ENCODE results near the gene ALKBH5. TPM values are rescaled to one million over a fixed set of nuclear protein-coding genes. Genes with fewer than 3 reads are reported as not detected.

The ALKBH5 gene
- total and polyA plus RNA-seq, 9 of the 15 experiments (the other 6 are each of a cell fraction or from before 2014, with no cell fraction given) = 11.4 to 70.0 (median 47.4) TPM

DNA sequence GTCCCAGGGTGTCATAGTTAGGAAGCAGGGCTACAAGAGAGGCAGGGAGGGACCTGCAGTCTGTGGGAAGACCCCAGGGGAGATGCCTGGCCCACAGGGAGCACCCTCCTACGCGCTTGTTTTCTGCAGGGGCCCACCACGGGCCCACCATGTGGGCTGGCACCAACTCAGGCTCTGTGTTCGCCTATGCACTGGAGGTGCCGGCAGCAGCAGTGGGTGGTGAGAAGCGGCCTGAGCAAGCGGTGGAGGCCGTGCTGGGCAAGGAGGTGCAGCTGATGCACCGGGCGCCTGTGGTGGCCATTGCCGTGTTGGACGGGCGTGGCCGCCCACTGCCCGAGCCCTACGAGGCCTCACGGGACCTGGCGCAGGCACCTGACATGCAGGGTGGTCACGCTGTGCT is 56.8 kb downstream of the ALKBH5 start:
- H3K27ac ChIP-seq (ENCODE audit: extremely low read depth, low read depth, low read length) = no peak overlapping the region
- no peaks in the 10 kb centered on the region for H4K20me1 ChIP-seq (replicated peaks; ENCODE audit: control insufficient read depth, insufficient read depth, low read length)
- FAIRE-seq = no peak
- H3K4me3 ChIP-seq = no peak overlapping the region
- peaks cover 0 to 15% of the 10 kb centered on the region in 2 experiments; a peak in 1 of 5 replicates for H3K4me1 ChIP-seq (replicated peaks in 1 of 2; ENCODE audit: control insufficient read depth in 2 of 2, insufficient read depth in 2 of 2, low read length in 2 of 2)
- ChIA-PET POLR2A (no interaction called here), CTCF (ENCODE audit: low intra/inter-chr PET ratio) (no interaction called here)
- intact Hi-C loops (cut with micrococcal nuclease) (no loop called here), in situ Hi-C loops (cut with MboI) (no loop called here)
- no peak overlapping the region for H3K4me2 ChIP-seq (ENCODE audit: insufficient read depth, low read length)
- no peaks in the 10 kb centered on the region for H3K9me1 ChIP-seq (ENCODE audit: control insufficient read depth, insufficient read depth, low read length)
- H3K36me3 ChIP-seq (ENCODE audit: control insufficient read depth, insufficient read depth, low read length) = peaks cover 8% of the 10 kb centered on the region; the same call in 2 of the 3 replicates
- no peaks in the 10 kb centered on the region for H3K27me3 ChIP-seq (ENCODE audit: control insufficient read depth in 2 of 2, insufficient read depth in 2 of 2, low read length in 2 of 2)
- H3K9me3 ChIP-seq (replicated peaks; ENCODE audit: control insufficient read depth, insufficient read depth, low read depth, low read length) = no peaks in the 10 kb centered on the region
- H2AFZ ChIP-seq (ENCODE audit: low read depth, low read length) = no peak overlapping the region
- no peak overlapping the region for H3K9ac ChIP-seq (ENCODE audit: insufficient read depth in 1 of 2, low read depth in 2 of 2, low read length in 2 of 2)
- TF ChIP-seq, protein P1, sequence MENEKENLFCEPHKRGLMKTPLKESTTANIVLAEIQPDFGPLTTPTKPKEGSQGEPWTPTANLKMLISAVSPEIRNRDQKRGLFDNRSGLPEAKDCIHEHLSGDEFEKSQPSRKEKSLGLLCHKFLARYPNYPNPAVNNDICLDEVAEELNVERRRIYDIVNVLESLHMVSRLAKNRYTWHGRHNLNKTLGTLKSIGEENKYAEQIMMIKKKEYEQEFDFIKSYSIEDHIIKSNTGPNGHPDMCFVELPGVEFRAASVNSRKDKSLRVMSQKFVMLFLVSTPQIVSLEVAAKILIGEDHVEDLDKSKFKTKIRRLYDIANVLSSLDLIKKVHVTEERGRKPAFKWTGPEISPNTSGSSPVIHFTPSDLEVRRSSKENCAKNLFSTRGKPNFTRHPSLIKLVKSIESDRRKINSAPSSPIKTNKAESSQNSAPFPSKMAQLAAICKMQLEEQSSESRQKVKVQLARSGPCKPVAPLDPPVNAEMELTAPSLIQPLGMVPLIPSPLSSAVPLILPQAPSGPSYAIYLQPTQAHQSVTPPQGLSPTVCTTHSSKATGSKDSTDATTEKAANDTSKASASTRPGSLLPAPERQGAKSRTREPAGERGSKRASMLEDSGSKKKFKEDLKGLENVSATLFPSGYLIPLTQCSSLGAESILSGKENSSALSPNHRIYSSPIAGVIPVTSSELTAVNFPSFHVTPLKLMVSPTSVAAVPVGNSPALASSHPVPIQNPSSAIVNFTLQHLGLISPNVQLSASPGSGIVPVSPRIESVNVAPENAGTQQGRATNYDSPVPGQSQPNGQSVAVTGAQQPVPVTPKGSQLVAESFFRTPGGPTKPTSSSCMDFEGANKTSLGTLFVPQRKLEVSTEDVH (IDR thresholded peaks at IDR 0.05; ENCODE audit: low read depth, partially characterized antibody) = no peak
- no peak for TF ChIP-seq ZNF408 (CRISPR knock-in tag; IDR thresholded peaks at IDR 0.05; ENCODE audit: low read depth)
- TF ChIP-seq ZNF140 (CRISPR knock-in tag; IDR thresholded peaks at IDR 0.05) = no peak
- no peak for TF ChIP-seq SUPT5H (IDR thresholded peaks at IDR 0.05)
- no peak for TF ChIP-seq EWSR1 (IDR thresholded peaks at IDR 0.05; ENCODE audit: borderline replicate concordance, low read depth, partially characterized antibody)
- no peak for TF ChIP-seq CXXC5 (CRISPR knock-in tag; IDR thresholded peaks at IDR 0.05)
- TF ChIP-seq, protein P2, sequence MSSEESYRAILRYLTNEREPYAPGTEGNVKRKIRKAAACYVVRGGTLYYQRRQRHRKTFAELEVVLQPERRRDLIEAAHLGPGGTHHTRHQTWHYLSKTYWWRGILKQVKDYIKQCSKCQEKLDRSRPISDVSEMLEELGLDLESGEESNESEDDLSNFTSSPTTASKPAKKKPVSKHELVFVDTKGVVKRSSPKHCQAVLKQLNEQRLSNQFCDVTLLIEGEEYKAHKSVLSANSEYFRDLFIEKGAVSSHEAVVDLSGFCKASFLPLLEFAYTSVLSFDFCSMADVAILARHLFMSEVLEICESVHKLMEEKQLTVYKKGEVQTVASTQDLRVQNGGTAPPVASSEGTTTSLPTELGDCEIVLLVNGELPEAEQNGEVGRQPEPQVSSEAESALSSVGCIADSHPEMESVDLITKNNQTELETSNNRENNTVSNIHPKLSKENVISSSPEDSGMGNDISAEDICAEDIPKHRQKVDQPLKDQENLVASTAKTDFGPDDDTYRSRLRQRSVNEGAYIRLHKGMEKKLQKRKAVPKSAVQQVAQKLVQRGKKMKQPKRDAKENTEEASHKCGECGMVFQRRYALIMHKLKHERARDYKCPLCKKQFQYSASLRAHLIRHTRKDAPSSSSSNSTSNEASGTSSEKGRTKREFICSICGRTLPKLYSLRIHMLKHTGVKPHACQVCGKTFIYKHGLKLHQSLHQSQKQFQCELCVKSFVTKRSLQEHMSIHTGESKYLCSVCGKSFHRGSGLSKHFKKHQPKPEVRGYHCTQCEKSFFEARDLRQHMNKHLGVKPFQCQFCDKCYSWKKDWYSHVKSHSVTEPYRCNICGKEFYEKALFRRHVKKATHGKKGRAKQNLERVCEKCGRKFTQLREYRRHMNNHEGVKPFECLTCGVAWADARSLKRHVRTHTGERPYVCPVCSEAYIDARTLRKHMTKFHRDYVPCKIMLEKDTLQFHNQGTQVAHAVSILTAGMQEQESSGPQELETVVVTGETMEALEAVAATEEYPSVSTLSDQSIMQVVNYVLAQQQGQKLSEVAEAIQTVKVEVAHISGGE (CRISPR knock-in tag; IDR thresholded peaks at IDR 0.05) = no peak
- DNase-seq (ENCODE audit: extremely low read depth in 1 of 4, low spot score in 3 of 4) = no peak
- no peaks in the 10 kb centered on the region for H3K79me2 ChIP-seq (ENCODE audit: control insufficient read depth, insufficient read depth, low read length)
- 81% methylated on average over 7 of the region's 19 CpGs for WGBS (ENCODE audit: insufficient coverage, low coverage, missing lambda C conversion rate)
- ATAC-seq = no peak
- BruUV-seq (replicated peaks) = no TSS peak
